Suprapubic skin (tissue), 4 donors: ENCODE measurements around the gene RAB3C.

Experiments used
- CTCF ChIP-seq, 2 donors: fragments of 200-600 bp in 1 of 2; fragments of 450-650 bp in 1 of 2; sonication (generic) in 1 of 2; IDR thresholded peaks; one replicate each; pipeline ENCODE4 v1.5.1; 2016 to 2019; ENCODE audit warnings: antibody characterized with exemption in 2 of 2, mild to moderate bottlenecking in 1 of 2, moderate library complexity in 1 of 2
- EP300 ChIP-seq: sonication (generic); formaldehyde crosslinking; IDR thresholded peaks from one replicate; pipeline ENCODE4 v1.6.1; 2017; ENCODE audit warnings: antibody characterized with exemption
- POLR2A ChIP-seq, 2 donors: fragments of 450-650 bp; IDR thresholded peaks; one replicate each; pipeline ENCODE4 v1.6.1; 2017; ENCODE audit warnings: antibody characterized with exemption in 2 of 2, mild to moderate bottlenecking in 2 of 2, moderate library complexity in 2 of 2
- POLR2AphosphoS5 ChIP-seq, 3 donors: sonication (generic); formaldehyde crosslinking; IDR thresholded peaks; one replicate each; pipeline ENCODE4 v1.6.1; 2017; ENCODE audit warnings: antibody characterized with exemption in 3 of 3

DNA sequence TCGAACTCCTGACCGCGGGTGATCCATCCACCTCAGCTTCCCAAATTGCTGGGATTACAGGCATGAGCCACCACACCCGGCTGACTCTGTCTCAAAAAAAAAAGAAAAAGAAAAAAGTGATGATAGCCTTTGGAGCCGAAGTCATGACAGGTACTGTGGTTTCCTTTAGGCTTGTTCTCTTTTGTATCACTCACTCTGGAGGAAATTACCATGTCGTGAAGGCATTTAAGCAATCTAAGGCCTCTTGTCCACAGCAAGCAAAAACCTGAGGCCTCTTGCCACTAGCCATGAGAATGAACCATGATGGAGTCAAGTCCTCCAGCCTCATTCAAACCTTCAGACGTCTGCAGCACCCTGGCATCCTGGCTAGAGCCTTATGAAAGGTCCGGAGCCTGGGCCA, 286.1 kb downstream of the RAB3C start:
- TF ChIP-seq CTCF (IDR thresholded peaks at IDR 0.05) (no peak), EP300 (no peak), POLR2A (IDR thresholded peaks at IDR 0.05) (no peak), POLR2AphosphoS5 (IDR thresholded peaks at IDR 0.05) (no peak)
